Smooth muscle cell (in vitro differentiated cells): ENCODE results near the gene DNAJB6. TPM values are rescaled to one million over a fixed set of nuclear protein-coding genes. Genes with fewer than 3 reads are reported as not detected.
A peak's percentile ranks its signal among the peaks of the same experiment; 100 is the strongest.

Source experiments
- DNase-seq: peaks from one replicate; lab custom pipeline; 2025; ENCODE audit not compliant: unreplicated experiment; lab: John Stamatoyannopoulos, UW
- H2AFZ ChIP-seq: fragments of 200-600 bp; sonication (generic); 2 replicates; pipeline ENCODE4 v1.6.0; 2016; ENCODE audit warnings: antibody characterized with exemption, low read depth, mild to moderate bottlenecking
- H3F3A ChIP-seq: fragments of 200-600 bp; sonication (generic); 2 replicates; pipeline ENCODE4 v1.6.0; 2017; ENCODE audit warnings: antibody characterized with exemption, low read depth
- H3K27ac ChIP-seq: fragments of 200-600 bp; sonication (generic); 2 replicates; pipeline ENCODE4 v1.5.1; 2016; ENCODE audit warnings: low read depth, mild to moderate bottlenecking
- H3K27me3 ChIP-seq: fragments of 200-600 bp; sonication (generic); 2 replicates; pipeline ENCODE4 v1.6.1; 2016; ENCODE audit warnings: low read depth, mild to moderate bottlenecking
- H3K36me3 ChIP-seq: fragments of 200-600 bp; sonication (generic); 2 replicates; pipeline ENCODE4 v1.5.1; 2016; ENCODE audit warnings: low read depth
- H3K4me1 ChIP-seq: fragments of 200-600 bp; sonication (generic); 2 replicates; pipeline ENCODE4 v1.5.1; 2016; ENCODE audit warnings: low read depth
- H3K4me2 ChIP-seq: fragments of 200-600 bp; sonication (generic); 2 replicates; pipeline ENCODE4 v1.6.0; 2016; ENCODE audit warnings: mild to moderate bottlenecking
- H3K4me3 ChIP-seq: fragments of 200-600 bp; sonication (generic); 2 replicates; pipeline ENCODE4 v1.5.1; 2016; ENCODE audit warnings: mild to moderate bottlenecking
- H3K79me2 ChIP-seq: fragments of 200-600 bp; sonication (generic); 2 replicates; pipeline ENCODE4 v1.6.0; 2016; ENCODE audit warnings: low read depth, mild to moderate bottlenecking
- H3K9ac ChIP-seq: fragments of 200-600 bp; sonication (generic); 2 replicates; pipeline ENCODE4 v1.6.0; 2016; ENCODE audit warnings: low read depth
- H3K9me3 ChIP-seq: fragments of 200-600 bp; sonication (generic); replicated peaks from 2 replicates; pipeline ENCODE4 v1.5.1; 2016; ENCODE audit warnings: low read depth
- H4K20me1 ChIP-seq: fragments of 200-600 bp; sonication (generic); 2 replicates; pipeline ENCODE4 v1.6.0; 2016; ENCODE audit warnings: low read depth
- CTCF ChIP-seq: fragments of 200-600 bp; sonication (generic); IDR thresholded peaks from 2 replicates; pipeline ENCODE4 v1.5.1; 2017; ENCODE audit warnings: borderline replicate concordance, mild to moderate bottlenecking, antibody characterized with exemption; ENCODE audit not compliant: insufficient read depth, poor library complexity, severe bottlenecking
- WGBS: methylation state at CpG from one replicate; pipeline ENCODE4 v1.1.7; 2016; ENCODE audit warnings: low lambda C conversion rate; 5-methylcytosine and 5-hydroxymethylcytosine counted together
- polyA plus RNA-seq: library from polyadenylated mRNA; unstranded; fragments of >200 nt; fragmentation: Nextera tagmentation; extraction: Ambion mirVana; gene quantifications from 2 replicates; pipeline ENCODE4 v1.2.1, GENCODE V29; 2016
- total RNA-seq: library from RNA; depleted of rRNA; stranded (reverse); fragments of >200 nt; gene quantifications from 2 replicates; pipeline ENCODE4 v1.2.3, GENCODE V29; 2014

The DNAJB6 gene
- total and polyA plus RNA-seq, 2 experiments from 2014 or later, result 103 to 104 TPM

DNA sequence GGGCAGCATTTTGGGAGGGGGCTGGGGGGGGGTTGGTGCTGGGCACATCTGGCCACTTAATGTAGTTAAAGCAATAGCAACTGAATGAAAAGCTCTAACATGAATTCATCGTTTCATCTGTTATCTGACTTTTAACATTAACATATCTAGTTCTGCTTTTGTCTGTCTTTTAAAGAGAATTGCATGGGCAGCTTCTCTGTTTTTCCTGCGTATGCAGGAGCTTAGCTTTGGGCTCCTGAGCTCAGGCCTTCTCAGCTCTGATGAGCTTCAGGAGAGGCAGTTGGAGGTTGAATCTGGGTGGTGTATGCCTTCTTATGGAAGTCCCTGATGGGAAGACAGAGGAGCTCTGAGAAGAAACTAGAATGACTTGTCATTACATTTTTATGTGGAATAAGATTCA lies 58.4 kb downstream of the DNAJB6 start:
- 88% methylated on average over 2 of the region's 2 CpGs for WGBS
- no peaks in the 10 kb centered on the region for H3F3A ChIP-seq
- H3K79me2 ChIP-seq, result peaks cover 24% of the 10 kb centered on the region
- H3K4me1 ChIP-seq, result peaks cover 4% of the 10 kb centered on the region
- no peak overlapping the region for H2AFZ ChIP-seq
- no peak overlapping the region for H3K9ac ChIP-seq
- H3K27me3 ChIP-seq, result no peaks in the 10 kb centered on the region
- peak overlapping the region; percentile 31 for H3K27ac ChIP-seq
- H4K20me1 ChIP-seq, result peaks cover 74% of the 10 kb centered on the region
- TF ChIP-seq CTCF, result no peak
- no peaks in the 10 kb centered on the region for H3K36me3 ChIP-seq
- H3K4me2 ChIP-seq, result no peak overlapping the region
- DNase-seq, result no peak
- H3K4me3 ChIP-seq, result no peak overlapping the region
- no peaks in the 10 kb centered on the region for H3K9me3 ChIP-seq

- no peaks in the 10 kb centered on the region for H3K27me3 ChIP-seq
- H3K79me2 ChIP-seq, result peaks cover 24% of the 10 kb centered on the region
- H3F3A ChIP-seq, result no peaks in the 10 kb centered on the region
- peaks cover 4% of the 10 kb centered on the region for H3K4me1 ChIP-seq
- H3K36me3 ChIP-seq, result peaks cover 4% of the 10 kb centered on the region
- H2AFZ ChIP-seq, result no peak overlapping the region
- H3K27ac ChIP-seq, result peak overlapping the region; percentile 40
- TF ChIP-seq CTCF, result no peak
- no peak for DNase-seq
- no peak overlapping the region for H3K9ac ChIP-seq
- H3K4me2 ChIP-seq, result no peak overlapping the region
- H3K4me3 ChIP-seq, result no peak overlapping the region
- peaks cover 64% of the 10 kb centered on the region for H4K20me1 ChIP-seq
- H3K9me3 ChIP-seq, result no peaks in the 10 kb centered on the region
- WGBS, result 85% methylated on average over 20 of the region's 20 CpGs
Observed at GRCh38 chr7:157396316-157397035, 59.7 kb downstream of the DNAJB6 start.

DNA sequence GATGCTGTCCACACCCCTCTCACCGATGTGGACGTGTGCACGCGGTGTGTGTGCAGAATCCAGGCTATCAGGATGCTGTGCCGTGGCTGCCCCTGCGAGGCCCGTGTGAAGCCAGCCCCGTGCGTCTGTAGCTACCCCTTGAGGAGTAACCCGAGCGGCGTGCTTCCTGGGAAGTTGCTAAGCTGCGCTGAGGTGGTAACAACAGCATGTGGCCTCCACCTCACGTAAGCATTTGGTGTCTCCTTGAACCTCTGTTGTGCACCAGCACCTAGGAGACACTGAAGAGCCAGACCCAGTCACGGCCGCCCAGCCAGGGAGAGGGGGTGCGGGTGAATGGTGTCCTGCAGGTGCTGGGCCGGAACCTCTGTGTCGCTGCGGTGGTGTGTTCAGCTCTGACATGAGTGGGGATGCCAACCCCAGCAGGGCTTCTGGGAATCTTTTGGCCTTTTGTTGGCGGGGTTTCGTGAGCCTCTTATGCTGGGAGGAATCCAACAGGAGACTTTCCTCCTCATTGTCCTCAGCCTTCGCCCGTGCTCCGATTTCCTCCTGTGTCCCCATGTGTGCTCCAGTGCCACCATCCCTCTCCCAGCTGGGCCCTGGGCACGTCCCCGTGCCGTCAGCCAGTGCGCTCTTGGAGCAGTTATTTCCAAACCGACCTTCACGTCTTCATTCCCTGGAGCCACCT lies 60.4 kb downstream of the DNAJB6 start:
- Histone ChIP-seq H3K79me2 (peaks cover 22% of the 10 kb centered on the region), H3K27ac (peak overlapping the region; percentile 75), H3K9me3 (no peaks in the 10 kb centered on the region), H4K20me1 (peaks cover 58% of the 10 kb centered on the region), H3K36me3 (peaks cover 4% of the 10 kb centered on the region), H2AFZ (no peak overlapping the region), H3K27me3 (no peaks in the 10 kb centered on the region), H3K4me3 (no peak overlapping the region), H3K4me2 (peak overlapping the region; percentile 72), H3K4me1 (peaks cover 4% of the 10 kb centered on the region), H3K9ac (no peak overlapping the region), H3F3A (no peaks in the 10 kb centered on the region)
- 96% methylated on average over 31 of the region's 31 CpGs for WGBS
- DNase-seq, result no peak
- no peak for TF ChIP-seq CTCF
